ENCODE results near the gene SPO11.

Gene SPO11

GRCh38 chr20:57329608-57330221 lies at the start of gene SPO11:
TSS of gene SPO11 (plus strand) at chr20:57329803. CDS start at chr20:57329868, 65 bp downstream.
- no peak for DNase-seq (ENCODE audit: low read depth in 2 of 2, low spot score in 1 of 2)

- DNase-seq (ENCODE audit: low read depth in 2 of 2, low spot score in 1 of 2): no peak
Observed at GRCh38 chr20:57280221-57280620, 49.4 kb upstream of the SPO11 start.

GRCh38 chr20:57281900-57282299 lies 47.7 kb upstream of the SPO11 start:
- no peak for DNase-seq (ENCODE audit: low read depth in 2 of 2, low spot score in 1 of 2)

- no peak for DNase-seq (ENCODE audit: low read depth in 2 of 2, low spot score in 1 of 2)
Observed at GRCh38 chr20:57282670-57283361, 46.8 kb upstream of the SPO11 start.

- no peak for DNase-seq (ENCODE audit: low read depth in 2 of 2, low spot score in 1 of 2)
Observed at GRCh38 chr20:57283860-57284259, 45.7 kb upstream of the SPO11 start.

- no peak for DNase-seq (ENCODE audit: low read depth in 2 of 2, low spot score in 1 of 2)
Observed at GRCh38 chr20:57287007-57287880, 42.4 kb upstream of the SPO11 start.

- DNase-seq (ENCODE audit: low read depth in 2 of 2, low spot score in 1 of 2): no peak
Observed at GRCh38 chr20:57287901-57288300, 41.7 kb upstream of the SPO11 start.

GRCh38 chr20:57288651-57289277 lies 40.8 kb upstream of the SPO11 start:
- no peak for DNase-seq (ENCODE audit: low read depth in 2 of 2, low spot score in 1 of 2)

- DNase-seq (ENCODE audit: low read depth in 2 of 2, low spot score in 1 of 2): no peak
Observed at GRCh38 chr20:57289391-57290177, 40.0 kb upstream of the SPO11 start.

- DNase-seq (ENCODE audit: low read depth in 2 of 2, low spot score in 1 of 2): no peak
Observed at GRCh38 chr20:57290178-57290484, 39.5 kb upstream of the SPO11 start.

- DNase-seq (ENCODE audit: low read depth in 2 of 2, low spot score in 1 of 2): no peak
Observed at GRCh38 chr20:57291003-57291402, 38.6 kb upstream of the SPO11 start.

GRCh38 chr20:57291694-57292093 lies 37.9 kb upstream of the SPO11 start:
- DNase-seq (ENCODE audit: low read depth in 2 of 2, low spot score in 1 of 2): no peak

- no peak for DNase-seq (ENCODE audit: low read depth in 2 of 2, low spot score in 1 of 2)
Observed at GRCh38 chr20:57292611-57293010, 37.0 kb upstream of the SPO11 start.

- no peak for DNase-seq (ENCODE audit: low read depth in 2 of 2, low spot score in 1 of 2)
Observed at GRCh38 chr20:57293995-57294394, 35.6 kb upstream of the SPO11 start.

- no peak for DNase-seq (ENCODE audit: low read depth in 2 of 2, low spot score in 1 of 2)
Observed at GRCh38 chr20:57294550-57294949, 35.1 kb upstream of the SPO11 start.

- DNase-seq (ENCODE audit: low read depth in 2 of 2, low spot score in 1 of 2): no peak
Observed at GRCh38 chr20:57298457-57298856, 31.1 kb upstream of the SPO11 start.

- DNase-seq (ENCODE audit: low read depth in 2 of 2, low spot score in 1 of 2): no peak
Observed at GRCh38 chr20:57301026-57301425, 28.6 kb upstream of the SPO11 start.

GRCh38 chr20:57306747-57307146 lies 22.9 kb upstream of the SPO11 start:
- DNase-seq (ENCODE audit: low read depth in 2 of 2, low spot score in 1 of 2): no peak

- DNase-seq (ENCODE audit: low read depth in 2 of 2, low spot score in 1 of 2): no peak
Observed at GRCh38 chr20:57308451-57309271, 20.9 kb upstream of the SPO11 start.

GRCh38 chr20:57309544-57310115 lies 20.0 kb upstream of the SPO11 start:
- DNase-seq (ENCODE audit: low read depth in 2 of 2, low spot score in 1 of 2): no peak

Data from stimulated activated CD8-positive, alpha-beta memory T cell treated with anti-CD3 and anti-CD28 coated beads, Interleukin-4, amount 100 ng/mL, for 1 hour (primary cell).